H1 (cell line): ENCODE results near the gene NDUFAF8. TPM values are rescaled to one million over a fixed set of nuclear protein-coding genes. Genes with fewer than 3 reads are reported as not detected.

Experiments used
- SUZ12 ChIP-seq: fragments of 200-600 bp; sonication (generic); IDR thresholded peaks from 2 replicates; pipeline ENCODE4 v1.6.1; 2012; ENCODE audit warnings: mild to moderate bottlenecking, inconsistent platforms, low read length, moderate library complexity, mixed read lengths
- polyA plus RNA-seq, 7 experiments: library from polyadenylated mRNA; depleted of rRNA in 3 of 7; stranded (reverse) in 5 of 7; unstranded in 2 of 7; fragments of >200 nt in 5 of 7; fragments of 200-250 nt in 2 of 7; gene quantifications; 1 replicate in 5 of 7; 2 replicates in 1 of 7; 4 replicates in 1 of 7; pipeline versions ENCODE4 v1.2.1 to v1.2.3, GENCODE V29; 2011 to 2013; ENCODE audit warnings: missing spikeins in 2 of 7, mixed read lengths in 2 of 7
- total RNA-seq: library from RNA; stranded (reverse); fragmentation: NEBNext Ultra II Directional; extraction: Animal tissue kit (Norgen Biotek cat#: 25700); gene quantifications from 2 replicates; pipeline ENCODE4 v1.2.1, GENCODE V29; 2021
- TF ChIP-seq, protein P1 (sequence below): IDR thresholded peaks from 2 replicates; pipeline ENCODE4 v1.6.1; 2012; ENCODE audit warnings: inconsistent platforms

The NDUFAF8 gene
- total and polyA plus RNA-seq, 2 of the 8 experiments (the other 6 are each of a cell fraction or from before 2014, with no cell fraction given) = 48.9 to 91.1 TPM

DNA sequence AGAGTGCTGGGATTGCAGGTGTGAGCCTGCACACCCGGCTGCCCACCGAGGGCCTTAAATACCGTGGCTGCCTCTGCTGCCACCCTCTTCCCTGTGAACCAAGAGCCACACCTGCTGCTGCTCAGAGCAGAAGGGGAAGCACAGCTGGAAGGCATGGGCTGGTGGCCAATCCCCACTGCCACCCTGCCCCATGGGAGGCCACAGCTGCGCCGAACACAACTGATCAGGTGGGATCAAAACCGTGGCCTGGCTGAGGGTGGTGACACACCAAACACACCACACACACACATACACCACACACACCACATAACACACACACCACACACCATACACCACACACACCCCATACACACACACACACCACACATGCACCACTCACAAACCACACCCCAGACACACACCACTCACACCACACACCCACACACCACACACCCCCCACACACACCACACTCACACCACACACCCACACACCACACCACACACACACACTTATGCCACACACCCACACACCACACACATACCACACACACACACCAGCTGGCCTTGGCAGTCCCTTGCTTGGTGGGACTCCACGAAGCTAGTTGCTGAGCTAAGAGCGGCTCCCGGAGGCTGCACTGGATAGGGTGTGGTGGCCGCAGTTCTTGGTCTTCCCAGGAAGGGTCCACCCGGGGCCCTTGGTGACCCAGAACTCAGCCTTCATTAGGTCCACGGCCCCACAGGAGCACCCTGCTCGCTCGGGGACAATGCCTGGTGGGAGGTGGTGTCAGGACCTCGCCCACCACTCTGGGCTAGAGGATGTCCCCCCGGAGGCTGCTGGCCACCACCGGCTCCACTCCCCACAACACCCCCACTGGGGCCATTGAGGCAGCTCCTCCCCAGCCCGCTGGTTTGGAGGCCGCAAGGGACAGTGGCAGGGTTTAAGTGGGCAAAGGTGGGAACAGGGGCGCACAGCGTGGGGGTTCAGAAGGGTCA, 31.2 kb upstream of the NDUFAF8 start (continued):
- TF ChIP-seq, protein P1, sequence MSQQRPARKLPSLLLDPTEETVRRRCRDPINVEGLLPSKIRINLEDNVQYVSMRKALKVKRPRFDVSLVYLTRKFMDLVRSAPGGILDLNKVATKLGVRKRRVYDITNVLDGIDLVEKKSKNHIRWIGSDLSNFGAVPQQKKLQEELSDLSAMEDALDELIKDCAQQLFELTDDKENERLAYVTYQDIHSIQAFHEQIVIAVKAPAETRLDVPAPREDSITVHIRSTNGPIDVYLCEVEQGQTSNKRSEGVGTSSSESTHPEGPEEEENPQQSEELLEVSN = no peak
- TF ChIP-seq SUZ12 = no peak
